Amygdala (tissue), 56 donors: ENCODE results near the gene CNST.
A peak's percentile ranks its signal among the peaks of the same experiment; 100 is the strongest.
"Not testable (repeated sequence)": the region's sequence is repeated elsewhere in the genome, so short reads cannot be mapped to it uniquely, and the experiment has no call there.

ENCODE experiments used
- DNase-seq, 56 donors: peaks; one replicate each; lab custom pipeline; 2025; lab: John Stamatoyannopoulos, UW

CNST gene

DNA sequence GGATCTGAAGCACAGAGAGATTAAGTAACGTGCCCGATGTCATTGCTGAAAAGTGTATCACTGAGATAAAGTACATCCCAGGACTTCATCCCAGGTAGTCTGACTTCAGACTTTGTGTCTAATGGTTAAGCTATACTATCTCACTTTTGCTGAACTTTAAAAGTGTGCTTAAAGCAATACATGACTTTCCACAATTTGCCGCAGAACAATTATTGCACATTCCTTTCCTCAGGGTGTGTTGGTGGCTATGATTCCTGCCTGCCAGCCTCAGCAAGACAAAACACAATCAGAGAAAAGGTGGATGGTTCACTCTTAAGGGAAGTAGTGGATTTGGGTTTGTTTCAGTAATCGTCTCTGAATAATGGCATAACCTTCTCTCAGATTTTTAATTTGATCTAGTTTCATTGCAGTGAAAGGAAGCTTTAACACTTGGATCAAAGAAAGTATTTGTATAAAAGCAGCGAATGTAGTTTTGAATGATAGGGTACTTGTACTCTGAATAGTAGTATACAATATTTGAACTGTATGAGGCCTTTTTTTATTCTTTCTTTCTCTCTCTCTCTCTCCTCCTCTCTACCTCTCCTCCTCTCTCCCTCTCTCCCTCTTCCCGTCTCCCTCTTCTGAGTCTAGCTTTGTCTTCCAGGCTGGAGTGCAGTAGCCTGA, 47.0 kb downstream of the CNST start:
- no peak for DNase-seq

DNA sequence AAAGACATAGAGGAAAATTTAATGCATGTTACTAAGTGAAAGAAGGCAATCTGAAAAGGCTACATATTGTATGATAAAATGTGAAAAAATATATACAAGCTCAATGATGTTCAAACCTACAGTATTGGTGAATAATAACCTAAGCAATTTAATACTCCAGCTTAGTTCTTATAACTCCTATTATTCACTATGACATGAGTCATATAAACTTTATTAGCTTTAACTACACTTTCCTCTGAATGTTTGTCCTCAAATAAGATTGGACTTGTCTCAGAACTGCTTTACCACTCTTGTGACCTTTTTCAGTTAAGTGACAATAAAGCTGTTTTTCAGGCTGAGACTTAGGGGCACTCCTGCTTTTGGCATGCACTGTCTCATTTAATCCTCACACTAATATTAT, 50.9 kb downstream of the CNST start:
- no peak for DNase-seq

DNA sequence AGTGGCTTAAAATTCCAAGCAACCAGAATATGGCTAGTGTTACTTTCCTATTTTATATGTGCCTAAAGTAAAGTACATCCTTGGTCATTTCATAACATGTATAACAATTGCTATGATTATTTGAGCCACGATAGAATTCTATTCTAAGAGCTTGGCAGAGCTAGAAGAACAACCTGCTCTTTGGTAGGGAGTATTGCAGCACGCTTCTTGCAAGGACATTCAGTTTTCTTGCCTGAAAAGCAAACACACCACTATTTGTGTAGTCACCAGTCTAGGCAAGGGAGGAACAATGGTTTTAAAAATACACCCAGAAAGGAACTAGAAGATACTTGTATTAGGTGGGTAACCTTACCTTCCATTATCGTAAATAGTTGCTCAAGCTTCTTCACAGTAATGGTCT, 51.5 kb downstream of the CNST start:
- no peak for DNase-seq

DNA sequence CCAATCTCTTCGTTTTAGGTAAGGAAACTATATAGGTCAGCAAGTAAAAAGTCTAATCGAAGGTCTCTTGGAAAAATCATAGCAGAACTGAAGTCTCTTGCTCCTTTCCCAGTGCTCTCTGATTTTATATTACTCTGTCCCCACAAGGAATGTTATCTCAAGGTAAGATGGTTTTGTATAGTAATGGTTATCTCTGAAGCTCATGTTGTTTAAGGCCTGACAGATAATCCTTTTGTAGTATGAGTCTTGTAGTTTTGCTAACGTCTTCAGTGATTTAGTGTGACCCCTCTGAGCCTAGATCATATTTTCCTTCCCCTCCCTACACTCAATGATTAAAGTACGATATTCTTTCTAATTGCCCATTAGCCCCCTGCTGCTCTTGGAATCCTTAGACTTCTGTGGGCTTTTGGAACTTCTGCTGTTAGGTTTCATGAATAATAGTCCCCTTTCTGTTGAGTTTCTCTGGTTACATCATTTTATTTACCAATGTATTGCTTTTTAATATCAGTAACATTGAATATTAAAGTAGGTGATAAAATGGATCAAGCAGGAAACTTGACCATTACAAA, 52.1 kb downstream of the CNST start:
- DNase-seq, result no peak

DNA sequence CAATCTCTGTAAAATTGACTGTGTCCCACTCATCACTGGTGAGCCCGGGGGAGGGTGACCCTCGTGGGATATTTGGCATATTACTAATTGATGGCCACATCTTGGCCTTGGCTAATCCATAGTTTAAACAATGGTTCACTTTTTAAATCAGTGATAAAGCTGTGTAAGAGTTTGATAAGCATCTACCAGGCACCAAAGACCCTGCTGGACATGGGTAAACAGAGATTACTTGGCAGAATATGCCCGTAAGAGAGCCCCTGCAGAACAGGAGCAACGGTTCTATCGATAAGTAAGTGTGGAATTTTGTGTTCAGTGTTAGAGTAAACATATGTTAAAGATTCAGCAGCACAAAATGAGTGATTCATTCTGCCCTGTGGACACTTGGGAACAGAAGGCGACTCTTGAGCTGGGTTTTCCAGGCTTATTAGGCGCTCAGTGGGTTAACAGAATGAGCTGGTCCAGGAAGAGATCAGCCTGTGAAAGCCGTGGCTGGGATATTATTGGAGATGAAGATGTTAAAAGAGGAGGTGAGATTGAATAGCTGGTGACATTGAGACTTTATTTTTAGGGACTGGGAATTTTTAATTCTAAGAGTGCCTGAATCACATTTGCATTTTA, 55.9 kb downstream of the CNST start:
- no peak for DNase-seq

DNA sequence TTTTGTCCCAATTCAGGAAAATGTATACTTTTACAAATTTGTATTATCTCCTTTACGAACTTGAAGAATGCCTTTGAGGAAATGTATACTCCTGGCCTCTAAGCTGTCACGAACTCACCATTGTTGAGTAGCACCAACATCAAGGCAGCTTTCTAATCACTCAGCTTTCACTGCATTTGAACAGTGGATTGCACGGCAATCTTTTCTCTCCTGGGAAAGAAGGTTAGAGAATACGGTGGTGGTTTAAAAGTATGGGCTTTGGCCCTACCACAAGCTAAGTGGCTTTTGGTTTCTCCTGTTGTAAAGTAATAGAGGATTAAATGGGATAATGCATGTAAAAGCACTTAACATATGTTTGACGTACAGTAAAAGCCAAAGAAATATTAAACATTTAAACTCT, 57.8 kb downstream of the CNST start:
- DNase-seq, result no peak

DNA sequence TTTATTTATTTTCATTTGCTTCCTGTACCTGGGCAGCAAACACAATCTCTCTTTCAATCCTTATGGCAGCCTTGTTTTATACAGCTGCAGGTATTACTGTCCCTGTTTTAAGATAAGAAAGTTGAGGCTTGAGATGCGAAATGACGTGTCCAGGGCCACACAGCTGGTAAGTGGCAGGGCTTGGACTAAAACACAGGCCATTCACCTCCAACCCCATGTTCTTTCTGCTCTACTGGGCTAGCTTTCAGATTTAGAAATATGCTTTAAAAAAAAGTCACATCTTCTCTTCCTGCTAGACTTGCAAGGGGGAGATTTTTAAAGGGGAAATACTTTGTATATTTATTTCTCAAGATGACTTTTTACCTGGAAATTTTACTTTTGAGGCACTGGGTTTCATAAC, 62.8 kb downstream of the CNST start:
- DNase-seq, result no peak

DNA sequence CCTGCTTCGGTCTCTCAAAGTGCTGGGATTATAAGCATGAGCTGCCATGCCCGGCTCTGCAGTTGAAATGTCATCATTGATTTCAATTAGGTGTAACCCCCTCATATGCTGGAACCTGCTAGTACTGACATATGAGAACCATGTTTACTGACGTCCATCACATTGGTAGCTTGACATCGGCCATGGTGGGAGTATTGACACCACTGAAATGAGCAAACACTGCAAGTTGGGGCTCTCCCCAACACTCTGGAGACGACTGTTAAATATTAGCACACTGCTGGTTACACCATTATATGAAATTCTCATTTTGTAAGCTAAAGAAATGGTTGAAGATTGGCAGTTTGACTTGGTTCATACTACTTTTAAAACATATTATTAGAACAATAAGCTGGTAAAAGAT, 63.7 kb downstream of the CNST start:
- no peak for DNase-seq

DNA sequence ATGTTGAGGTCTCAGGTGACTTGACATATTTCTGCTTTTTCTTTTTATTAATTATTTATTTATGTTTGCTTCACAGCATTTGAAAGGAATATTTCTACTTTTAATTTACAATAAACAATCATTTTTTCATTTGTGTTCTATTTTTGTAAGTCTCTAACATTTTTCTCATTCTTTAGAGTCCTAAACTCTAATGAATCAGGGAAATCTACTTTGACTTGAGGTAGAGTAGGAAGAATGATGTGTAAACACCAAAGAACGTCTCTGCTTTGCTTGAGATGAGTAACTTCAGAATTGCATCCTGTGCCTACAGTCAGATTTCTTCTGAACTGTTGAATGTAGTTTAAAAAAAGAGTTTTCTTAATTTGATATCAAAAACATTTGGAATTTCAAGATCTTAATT, 65.2 kb downstream of the CNST start:
- no peak for DNase-seq

DNA sequence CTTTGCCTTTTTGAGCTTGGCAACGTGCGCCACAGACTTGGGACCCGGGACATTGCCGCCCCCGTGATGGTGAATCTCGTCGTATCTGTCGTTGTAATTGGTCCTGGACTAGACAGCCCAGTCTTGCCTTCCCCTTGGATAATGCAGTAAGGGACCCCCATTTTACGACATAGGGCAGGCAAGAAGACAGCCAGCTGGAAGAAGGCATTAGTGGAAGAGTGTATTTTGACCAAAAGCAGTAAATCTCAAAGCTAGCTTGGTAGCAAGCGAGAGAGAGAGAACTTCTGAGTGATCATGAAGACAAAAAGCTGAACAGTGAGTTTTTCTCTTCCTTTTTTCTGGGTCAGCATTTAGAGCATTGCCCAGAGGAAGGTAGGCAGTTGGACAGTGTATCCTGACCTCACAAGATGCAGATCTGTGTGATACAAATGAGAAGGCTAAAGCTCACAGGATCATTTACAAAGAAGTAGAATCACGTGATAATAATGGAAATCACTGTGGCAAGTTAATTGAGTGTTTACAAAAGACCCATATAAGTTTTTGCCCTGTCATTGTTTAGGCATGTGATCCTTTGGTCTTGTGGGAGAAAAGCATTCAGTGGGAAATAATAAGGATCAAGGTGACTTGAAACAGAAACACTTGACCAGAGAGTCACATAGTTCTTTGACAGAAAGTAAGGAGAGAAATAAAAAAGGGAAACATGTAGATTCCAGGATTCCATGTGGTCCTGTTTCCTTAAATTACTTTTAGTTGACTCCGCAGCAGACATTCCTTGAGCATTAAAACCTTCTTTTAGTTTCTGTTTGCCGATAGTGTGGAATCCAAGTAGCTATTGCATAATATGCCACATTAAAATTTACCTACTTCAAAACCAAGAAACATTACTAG, 66.3 kb downstream of the CNST start:
- no peak for DNase-seq

DNA sequence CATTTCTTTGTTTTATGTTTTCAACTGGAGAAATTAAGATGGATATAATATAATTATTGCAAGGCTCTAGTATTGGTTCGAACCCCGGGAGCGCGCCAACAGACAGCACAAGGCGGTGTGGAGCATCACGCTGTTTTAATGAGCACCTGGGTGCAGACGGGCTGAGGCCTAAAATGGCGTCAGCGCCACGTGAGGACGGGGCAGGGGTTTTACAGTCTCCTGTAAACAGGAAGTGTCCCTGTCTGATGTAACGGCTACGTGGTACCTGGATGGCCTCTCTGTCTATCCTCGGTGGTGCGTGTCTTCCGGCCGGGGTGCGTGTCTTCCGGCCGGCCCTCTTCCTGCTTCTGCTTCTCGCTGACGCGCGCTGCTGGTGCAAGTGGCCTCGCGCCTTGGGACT, 68.4 kb downstream of the CNST start:
- DNase-seq, result not testable (repeated sequence)

DNA sequence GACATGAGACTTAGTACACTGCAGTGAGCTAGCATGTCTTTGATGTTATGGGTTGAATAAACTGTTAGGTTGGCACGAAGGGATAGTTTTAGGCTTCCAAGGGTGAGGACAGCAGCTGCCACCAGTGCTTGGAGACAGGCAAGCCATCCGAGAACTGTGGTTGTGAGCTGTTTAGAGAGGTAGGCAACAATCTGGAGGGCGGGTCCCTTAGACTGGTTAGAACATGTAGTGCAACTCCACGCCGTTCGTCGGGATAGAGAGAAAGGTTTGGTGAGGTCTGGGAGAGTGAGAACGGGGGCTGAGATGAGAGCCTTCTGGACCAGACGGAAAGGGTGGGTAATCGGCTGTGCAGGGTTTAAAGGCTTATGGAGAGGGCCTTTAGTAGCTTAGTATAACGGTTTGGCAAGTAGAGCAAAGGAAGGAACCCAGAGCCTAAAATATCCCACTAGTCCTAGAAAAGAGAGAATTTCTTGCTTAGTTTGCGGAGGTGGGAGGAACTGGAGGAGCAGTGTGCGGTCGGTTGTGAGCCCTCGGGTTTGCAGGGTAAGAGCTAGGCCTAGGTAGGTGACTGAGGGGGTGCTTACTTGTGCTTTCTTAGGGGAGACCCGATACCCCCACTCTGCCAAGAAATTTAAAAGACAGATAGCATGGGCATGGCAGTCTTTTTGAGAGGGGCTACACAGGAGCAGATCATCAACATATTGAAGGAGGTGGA, 72.8 kb downstream of the CNST start:
- no peak for DNase-seq

DNA sequence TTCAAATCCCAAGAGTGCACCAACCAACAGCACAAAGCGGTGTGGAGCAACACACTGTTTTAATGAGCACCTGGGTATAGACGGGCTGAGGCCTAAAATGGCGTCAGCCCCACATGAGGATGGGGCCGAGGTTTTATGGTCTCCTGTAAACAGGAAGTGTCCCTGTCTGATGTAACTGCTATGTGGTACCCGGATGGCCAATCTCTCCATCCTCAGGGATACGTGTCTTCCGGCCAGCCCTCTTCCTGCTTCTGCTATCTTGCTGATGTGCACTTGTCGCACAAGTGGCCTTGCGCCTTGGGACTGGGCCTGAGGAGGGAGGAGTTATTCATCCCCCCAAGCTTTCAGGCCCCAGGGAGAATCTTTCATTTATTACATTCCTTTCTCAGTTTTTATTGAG, 73.5 kb downstream of the CNST start:
- no peak for DNase-seq

DNA sequence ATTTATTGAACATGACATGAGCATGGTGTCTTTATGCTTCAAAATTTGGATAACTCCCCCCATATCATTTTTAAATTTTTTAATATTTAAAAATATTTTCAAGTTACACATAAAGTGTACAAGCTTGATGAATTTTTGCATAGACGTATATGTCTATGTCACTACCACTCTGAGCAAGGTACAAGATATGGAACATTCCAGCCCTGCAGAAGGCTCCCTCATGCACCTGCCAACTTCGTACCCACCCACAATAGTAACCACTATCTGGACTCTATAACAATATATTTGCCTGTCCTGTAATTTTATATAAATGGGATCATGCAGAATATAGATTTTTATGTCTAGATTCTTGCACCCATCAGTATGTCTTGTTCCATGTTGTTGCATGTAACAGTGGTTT, 74.5 kb downstream of the CNST start:
- DNase-seq, result no peak

DNA sequence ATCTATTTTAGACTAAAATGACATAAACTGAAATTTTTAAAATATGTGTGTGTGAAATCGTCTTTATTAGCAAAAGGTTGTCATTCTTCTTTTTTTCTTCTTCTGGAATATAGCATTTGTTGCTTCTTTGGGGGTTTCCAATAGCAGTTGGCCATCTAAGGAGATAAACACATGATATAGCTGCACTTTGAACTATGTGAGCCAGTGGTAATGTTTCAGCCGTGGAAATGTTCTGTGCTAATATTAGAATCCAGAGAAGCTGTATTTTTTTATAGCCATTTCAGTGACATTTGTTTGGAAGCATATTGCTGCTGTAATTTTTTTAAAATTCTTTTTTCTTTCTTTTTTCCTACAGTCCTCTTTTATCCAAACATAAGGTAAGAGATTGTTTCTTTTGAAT, 75.1 kb downstream of the CNST start:
- no peak for DNase-seq

DNA sequence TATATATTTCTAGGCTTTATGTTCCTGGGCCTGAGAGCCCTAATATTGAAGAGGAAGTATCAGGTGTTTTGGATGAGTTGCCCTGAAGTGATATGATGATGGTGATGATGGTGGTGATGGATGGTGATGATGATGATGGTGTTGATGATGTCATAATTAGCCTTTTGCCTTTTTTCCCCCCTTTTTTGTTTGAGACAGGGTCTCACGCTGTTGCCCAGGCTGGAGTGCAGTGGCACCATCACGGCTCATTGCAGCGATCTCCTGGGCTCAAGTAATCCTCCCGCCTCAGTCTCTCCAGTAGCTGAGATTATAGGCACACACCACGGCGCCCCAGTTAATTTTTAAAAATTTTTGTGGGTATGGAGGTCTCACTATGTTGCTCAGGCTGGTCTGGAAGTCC, 76.5 kb downstream of the CNST start:
- no peak for DNase-seq

DNA sequence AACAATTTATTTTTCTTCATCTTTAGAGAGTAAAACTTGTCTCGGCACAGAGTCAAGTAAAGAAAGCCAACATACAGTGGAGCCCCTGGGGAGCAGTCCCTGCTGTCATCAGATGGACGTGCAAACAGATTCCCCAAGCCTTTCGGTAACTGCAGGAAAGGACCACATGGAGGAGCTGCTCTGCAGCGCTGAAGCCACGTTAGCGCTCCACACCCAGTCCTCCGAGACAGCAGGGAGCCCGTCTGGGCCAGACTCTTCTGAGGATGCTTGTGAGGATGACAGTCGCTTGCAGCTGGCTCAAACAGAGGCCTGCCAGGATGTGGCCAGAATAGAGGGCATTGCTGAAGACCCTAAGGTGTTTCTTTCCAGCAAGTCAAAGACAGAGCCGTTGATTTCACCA, 80.9 kb downstream of the CNST start:
- peak in 47 of 56 donors; percentile 2 to 75 (median 34) for DNase-seq

DNA sequence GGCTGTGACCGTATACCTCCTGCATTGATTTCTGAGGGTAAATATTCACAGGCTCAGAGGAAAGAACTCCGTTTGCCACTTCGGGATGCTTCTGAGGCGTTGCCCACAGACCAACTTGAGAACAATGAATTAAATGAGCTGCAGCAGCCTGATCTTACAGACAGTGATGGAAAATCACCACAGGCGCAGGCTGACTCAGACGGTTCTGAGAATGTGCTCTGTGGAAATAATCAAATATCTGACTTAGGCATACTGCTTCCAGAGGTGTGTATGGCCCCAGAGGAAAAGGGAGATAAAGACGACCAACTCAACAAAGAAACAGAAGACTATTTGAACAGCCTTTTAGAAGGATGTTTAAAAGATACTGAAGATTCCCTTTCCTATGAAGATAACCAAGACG, 81.3 kb downstream of the CNST start:
- no peak for DNase-seq

DNA sequence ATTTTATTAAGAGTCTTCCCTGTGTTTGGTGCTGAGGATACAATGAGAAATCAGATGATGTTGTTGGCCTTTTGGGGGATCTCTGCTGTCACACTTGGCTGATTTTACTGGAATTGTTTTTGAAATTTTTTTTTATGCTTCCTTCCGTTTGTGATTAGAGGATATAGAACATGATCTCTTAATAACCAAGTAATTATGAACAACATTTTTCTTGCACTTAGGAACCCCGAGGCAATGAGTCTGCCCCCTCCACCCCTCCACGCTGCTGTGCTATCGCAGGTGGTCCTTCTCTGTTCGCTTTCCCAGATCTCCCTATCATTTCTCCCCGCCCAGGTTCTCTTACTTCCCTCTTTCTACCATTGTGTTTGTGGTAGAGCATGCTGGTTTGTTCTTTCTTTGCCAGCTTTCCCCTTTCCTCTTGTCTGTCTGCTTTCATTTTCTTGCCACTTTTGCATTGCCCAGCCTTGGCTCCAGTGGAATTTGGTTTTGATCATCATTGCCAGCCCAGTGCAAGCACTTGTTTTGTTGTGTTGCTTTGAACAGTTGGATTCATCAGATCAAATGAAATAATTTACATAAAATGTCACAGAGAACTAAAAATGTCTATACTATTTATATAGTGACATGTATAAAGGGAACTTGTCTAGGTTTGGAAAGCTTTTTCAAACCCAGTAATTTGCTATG, 84.9 kb downstream of the CNST start:
- DNase-seq, result no peak

DNA sequence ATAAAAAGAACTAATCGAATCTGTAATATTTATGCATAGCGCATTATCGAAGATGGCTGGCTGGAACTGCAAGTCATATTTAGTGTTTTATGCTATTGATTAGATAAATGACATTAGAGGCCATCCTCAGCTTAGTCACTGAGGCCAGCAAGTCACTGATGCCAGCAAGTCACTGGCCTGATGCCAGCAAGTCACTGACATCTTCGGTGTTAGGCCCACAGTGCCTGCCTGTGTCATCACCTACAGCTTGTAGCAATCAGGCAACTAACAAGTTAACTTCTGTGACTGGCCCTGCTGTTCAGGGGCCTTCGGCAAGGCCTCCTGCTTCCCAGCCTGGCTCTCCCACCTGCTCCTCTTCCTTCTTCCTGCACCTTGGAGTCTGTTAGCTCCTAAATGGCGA, 92.3 kb downstream of the CNST start:
- DNase-seq, result peak in 1 of 56 donors; percentile 57
